ENCODE measurements around the gene TRIO.

GRCh38 chr5:14362491-14362890 lies 219.3 kb downstream of the TRIO start:
- TF ChIP-seq CTCF (IDR thresholded peaks at IDR 0.05; ENCODE audit: extremely low read depth in 1 of 2, insufficient read depth in 1 of 2, low read depth in 1 of 2, low read length in 2 of 2), result no peak
- no peak for TF ChIP-seq POLR2AphosphoS5 (IDR thresholded peaks at IDR 0.05; ENCODE audit: insufficient read depth, low read depth, low read length)
